ENCODE measurements around the gene TMEM38B.

The TMEM38B gene

GRCh38 chr9:105670315-105670714 lies 24.0 kb upstream of the TMEM38B start:
- Histone ChIP-seq H3K9ac (ENCODE audit: low read depth, low read length) (no peak overlapping the region), H3K4me1 (ENCODE audit: insufficient read depth, low read length) (no peaks in the 10 kb centered on the region; the same call in 1 of the 2 replicates), H3K4me3 (ENCODE audit: low read length) (no peak overlapping the region), H3K27ac (ENCODE audit: low read length) (no peak overlapping the region), H3K36me3 (ENCODE audit: insufficient read depth, low read depth, low read length) (no peaks in the 10 kb centered on the region), H3K9me3 (ENCODE audit: insufficient read depth, low read depth, low read length) (no peaks in the 10 kb centered on the region), H3K27me3 (ENCODE audit: insufficient read depth, low read length) (no peaks in the 10 kb centered on the region)

DNA sequence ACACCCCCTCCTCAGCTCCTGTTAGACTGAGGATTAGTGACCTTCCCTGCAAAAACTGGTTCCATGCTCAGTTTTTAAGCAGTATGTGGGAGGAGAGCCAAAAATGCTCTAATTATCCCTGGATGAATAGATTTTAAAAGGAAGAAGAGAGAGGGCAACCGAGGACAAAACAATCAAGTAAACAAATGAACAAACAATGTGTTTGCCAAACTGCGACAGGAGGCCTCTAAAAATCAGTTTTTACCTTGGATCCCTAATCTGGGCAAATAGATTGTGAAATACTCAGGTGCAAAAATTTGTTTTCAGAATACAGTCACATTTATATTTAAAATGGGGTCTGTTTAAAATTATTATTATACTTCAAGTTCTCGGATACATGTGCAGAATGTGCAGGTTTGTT lies 23.6 kb upstream of the TMEM38B start:
- Histone ChIP-seq H3K9ac (ENCODE audit: low read depth, low read length) (no peak overlapping the region), H3K27ac (ENCODE audit: low read length) (no peak overlapping the region), H3K4me3 (ENCODE audit: low read length) (no peak overlapping the region), H3K36me3 (ENCODE audit: insufficient read depth, low read depth, low read length) (no peaks in the 10 kb centered on the region), H3K4me1 (ENCODE audit: insufficient read depth, low read length) (no peaks in the 10 kb centered on the region; the same call in 1 of the 2 replicates), H3K9me3 (ENCODE audit: insufficient read depth, low read depth, low read length) (no peaks in the 10 kb centered on the region), H3K27me3 (ENCODE audit: insufficient read depth, low read length) (no peaks in the 10 kb centered on the region)

DNA sequence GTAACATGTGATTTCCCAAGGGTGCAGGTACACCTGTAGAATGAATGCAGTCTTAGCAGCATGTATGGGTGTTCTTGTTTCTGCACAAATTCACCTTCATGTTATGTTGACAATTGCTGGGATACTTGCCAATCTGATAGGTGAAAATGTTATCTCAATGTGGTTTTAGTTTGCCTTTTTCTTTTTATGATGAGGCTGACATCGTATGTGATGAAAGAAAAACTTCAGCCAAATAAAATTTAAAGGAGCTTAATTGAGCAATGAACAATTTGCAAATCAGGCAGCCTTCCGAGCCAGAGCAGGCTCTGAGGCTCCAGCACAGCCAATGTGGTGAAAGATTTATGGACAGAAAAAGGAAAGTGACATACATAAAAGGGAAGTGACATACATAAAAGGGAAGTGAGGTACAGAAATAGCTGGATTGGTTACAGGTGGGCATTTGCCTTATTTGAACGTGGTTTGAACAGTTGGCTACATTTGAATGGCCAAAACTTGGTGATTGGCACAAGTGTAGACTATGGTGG lies 21.6 kb upstream of the TMEM38B start:
- no peak overlapping the region for H3K27ac ChIP-seq (ENCODE audit: low read length)
- no peaks in the 10 kb centered on the region for H3K9me3 ChIP-seq (ENCODE audit: insufficient read depth, low read depth, low read length)
- no peak overlapping the region for H3K4me3 ChIP-seq (ENCODE audit: low read length)
- H3K4me1 ChIP-seq (ENCODE audit: insufficient read depth, low read length), result peaks cover under 1% of the 10 kb centered on the region; the same call in 1 of the 2 replicates
- no peak overlapping the region for H3K9ac ChIP-seq (ENCODE audit: low read depth, low read length)
- no peaks in the 10 kb centered on the region for H3K27me3 ChIP-seq (ENCODE audit: insufficient read depth, low read length)
- H3K36me3 ChIP-seq (ENCODE audit: insufficient read depth, low read depth, low read length), result no peaks in the 10 kb centered on the region

DNA sequence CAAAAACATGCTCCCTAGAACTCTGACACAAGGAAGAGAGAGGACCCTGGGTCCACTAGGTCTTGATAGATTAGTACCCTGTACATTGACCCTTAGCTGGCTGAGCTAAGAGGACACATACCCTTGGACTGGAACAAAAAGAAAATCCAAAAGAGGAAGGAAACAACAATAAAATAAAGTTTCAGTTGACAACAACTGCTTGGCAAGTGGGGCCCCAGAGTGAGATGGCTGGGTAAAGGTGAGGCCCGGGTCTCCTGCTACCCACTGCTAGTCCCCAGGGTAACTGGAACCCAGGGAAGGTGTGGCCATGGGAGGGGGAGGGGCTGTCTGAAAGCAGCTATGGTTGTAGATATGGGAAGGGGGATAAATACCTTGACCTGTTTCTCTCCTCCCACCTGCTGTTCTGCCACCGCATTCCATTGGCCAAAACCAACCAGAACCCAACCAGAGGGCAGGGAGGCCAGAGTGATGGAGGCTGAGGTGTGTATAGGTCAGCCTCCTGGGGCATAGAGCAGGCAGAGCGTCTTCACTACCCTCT lies 20.4 kb upstream of the TMEM38B start:
- H3K36me3 ChIP-seq (ENCODE audit: insufficient read depth, low read depth, low read length), result no peaks in the 10 kb centered on the region
- no peak overlapping the region for H3K27ac ChIP-seq (ENCODE audit: low read length)
- no peaks in the 10 kb centered on the region for H3K27me3 ChIP-seq (ENCODE audit: insufficient read depth, low read length)
- no peak overlapping the region for H3K4me3 ChIP-seq (ENCODE audit: low read length)
- H3K4me1 ChIP-seq (ENCODE audit: insufficient read depth, low read length), result peaks cover 9% of the 10 kb centered on the region
- H3K9ac ChIP-seq (ENCODE audit: low read depth, low read length), result no peak overlapping the region
- no peaks in the 10 kb centered on the region for H3K9me3 ChIP-seq (ENCODE audit: insufficient read depth, low read depth, low read length)

- peaks cover 9% of the 10 kb centered on the region for H3K4me1 ChIP-seq (ENCODE audit: insufficient read depth, low read length)
- H3K4me3 ChIP-seq (ENCODE audit: low read length), result no peak overlapping the region
- H3K9ac ChIP-seq (ENCODE audit: low read depth, low read length), result no peak overlapping the region
- no peaks in the 10 kb centered on the region for H3K36me3 ChIP-seq (ENCODE audit: insufficient read depth, low read depth, low read length)
- H3K9me3 ChIP-seq (ENCODE audit: insufficient read depth, low read depth, low read length), result no peaks in the 10 kb centered on the region
- H3K27ac ChIP-seq (ENCODE audit: low read length), result no peak overlapping the region
- H3K27me3 ChIP-seq (ENCODE audit: insufficient read depth, low read length), result no peaks in the 10 kb centered on the region
These were observed 17.9 kb upstream of the TMEM38B start for GRCh38 chr9:105676351-105676923.

DNA sequence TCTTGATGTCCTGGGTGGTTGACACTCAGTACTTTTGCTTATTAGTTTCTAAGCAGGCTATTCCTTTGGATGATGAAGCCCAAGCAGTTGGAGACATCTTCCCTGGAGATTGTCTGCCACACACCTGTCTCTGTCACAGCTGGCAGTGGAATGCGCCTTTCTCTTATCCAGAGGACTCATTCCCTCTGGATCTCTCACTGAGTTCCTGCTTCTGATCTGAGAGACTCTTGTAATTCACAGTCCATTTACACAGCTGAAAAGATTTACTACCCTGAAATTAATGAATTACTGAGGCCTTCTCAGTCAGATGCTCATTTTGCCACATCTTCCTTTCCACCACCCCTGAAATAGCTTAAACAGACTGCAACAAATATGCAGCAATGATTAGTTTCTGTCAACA lies 16.2 kb upstream of the TMEM38B start:
- Histone ChIP-seq H3K9me3 (ENCODE audit: insufficient read depth, low read depth, low read length) (no peaks in the 10 kb centered on the region), H3K27me3 (ENCODE audit: insufficient read depth, low read length) (no peaks in the 10 kb centered on the region), H3K9ac (ENCODE audit: low read depth, low read length) (no peak overlapping the region), H3K27ac (ENCODE audit: low read length) (no peak overlapping the region), H3K4me1 (ENCODE audit: insufficient read depth, low read length) (peaks cover 9% of the 10 kb centered on the region), H3K36me3 (ENCODE audit: insufficient read depth, low read depth, low read length) (no peaks in the 10 kb centered on the region), H3K4me3 (ENCODE audit: low read length) (no peak overlapping the region)

DNA sequence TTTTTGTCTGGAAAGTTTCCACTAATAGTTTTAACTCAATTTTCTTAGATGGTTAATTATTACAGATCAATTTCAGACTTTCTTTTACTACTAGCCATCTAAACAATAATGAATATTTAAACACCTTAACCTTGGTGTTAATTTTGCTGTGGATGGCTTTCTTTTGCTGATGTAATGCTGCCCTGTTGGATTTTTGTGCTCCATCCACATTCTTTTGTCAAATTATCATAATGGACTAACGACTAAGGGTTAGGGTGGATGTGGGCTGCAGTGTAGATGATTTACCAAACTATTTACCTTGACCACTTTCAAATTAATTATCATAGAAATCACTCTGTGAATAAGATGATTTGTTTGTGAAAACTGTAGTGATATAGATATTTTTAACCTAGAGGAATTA lies 15.6 kb upstream of the TMEM38B start:
- Histone ChIP-seq H3K9me3 (ENCODE audit: insufficient read depth, low read depth, low read length) (no peaks in the 10 kb centered on the region), H3K27ac (ENCODE audit: low read length) (no peak overlapping the region), H3K9ac (ENCODE audit: low read depth, low read length) (no peak overlapping the region), H3K27me3 (ENCODE audit: insufficient read depth, low read length) (no peaks in the 10 kb centered on the region), H3K4me3 (ENCODE audit: low read length) (no peak overlapping the region), H3K36me3 (ENCODE audit: insufficient read depth, low read depth, low read length) (no peaks in the 10 kb centered on the region), H3K4me1 (ENCODE audit: insufficient read depth, low read length) (peaks cover 9% of the 10 kb centered on the region)

GRCh38 chr9:105679257-105680022 lies 14.9 kb upstream of the TMEM38B start:
- H3K27me3 ChIP-seq (ENCODE audit: insufficient read depth, low read length), result no peaks in the 10 kb centered on the region
- no peak overlapping the region for H3K9ac ChIP-seq (ENCODE audit: low read depth, low read length)
- H3K4me3 ChIP-seq (ENCODE audit: low read length), result no peak overlapping the region
- H3K9me3 ChIP-seq (ENCODE audit: insufficient read depth, low read depth, low read length), result no peaks in the 10 kb centered on the region
- H3K36me3 ChIP-seq (ENCODE audit: insufficient read depth, low read depth, low read length), result no peaks in the 10 kb centered on the region
- H3K4me1 ChIP-seq (ENCODE audit: insufficient read depth, low read length), result peaks cover 9% of the 10 kb centered on the region
- no peak overlapping the region for H3K27ac ChIP-seq (ENCODE audit: low read length)

- Histone ChIP-seq H3K9me3 (ENCODE audit: insufficient read depth, low read depth, low read length) (no peaks in the 10 kb centered on the region), H3K4me1 (ENCODE audit: insufficient read depth, low read length) (peaks cover 9% of the 10 kb centered on the region), H3K9ac (ENCODE audit: low read depth, low read length) (no peak overlapping the region), H3K27me3 (ENCODE audit: insufficient read depth, low read length) (no peaks in the 10 kb centered on the region), H3K36me3 (ENCODE audit: insufficient read depth, low read depth, low read length) (no peaks in the 10 kb centered on the region), H3K4me3 (ENCODE audit: low read length) (no peak overlapping the region), H3K27ac (ENCODE audit: low read length) (no peak overlapping the region)
These were observed 13.0 kb upstream of the TMEM38B start for GRCh38 chr9:105681313-105681712.

GRCh38 chr9:105681724-105682123 lies 12.6 kb upstream of the TMEM38B start:
- no peaks in the 10 kb centered on the region for H3K27me3 ChIP-seq (ENCODE audit: insufficient read depth, low read length)
- H3K9me3 ChIP-seq (ENCODE audit: insufficient read depth, low read depth, low read length), result no peaks in the 10 kb centered on the region
- peaks cover 9% of the 10 kb centered on the region for H3K4me1 ChIP-seq (ENCODE audit: insufficient read depth, low read length)
- H3K27ac ChIP-seq (ENCODE audit: low read length), result no peak overlapping the region
- H3K4me3 ChIP-seq (ENCODE audit: low read length), result no peak overlapping the region
- H3K36me3 ChIP-seq (ENCODE audit: insufficient read depth, low read depth, low read length), result no peaks in the 10 kb centered on the region
- no peak overlapping the region for H3K9ac ChIP-seq (ENCODE audit: low read depth, low read length)

DNA sequence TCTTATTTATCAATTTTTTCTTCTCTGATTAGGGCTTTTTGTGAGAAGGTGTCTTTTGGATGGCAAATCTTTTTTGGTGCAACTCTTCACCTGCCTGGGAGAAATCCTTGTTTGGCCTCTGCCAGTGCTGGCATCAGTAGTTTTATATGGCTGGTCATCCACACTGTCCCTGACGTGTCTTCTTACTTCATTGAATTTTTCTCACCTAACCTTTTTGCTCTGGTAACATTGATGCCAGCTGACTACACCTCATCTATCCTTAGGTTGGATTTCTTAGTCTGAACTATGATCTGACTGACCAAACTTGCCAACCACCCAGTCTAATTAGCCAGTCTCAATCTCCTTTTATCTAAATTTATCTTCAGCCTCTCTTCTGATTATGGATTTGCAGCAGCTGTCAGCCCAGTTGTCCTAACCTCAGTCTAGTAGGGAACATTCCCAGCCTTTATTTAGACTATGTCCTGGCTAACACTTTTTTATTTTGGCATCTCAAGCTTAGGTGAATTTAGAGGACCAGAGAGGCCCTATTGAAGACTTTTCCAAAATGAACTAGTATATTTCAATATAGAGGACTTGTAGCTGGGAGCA lies 10.6 kb upstream of the TMEM38B start:
- no peaks in the 10 kb centered on the region for H3K27me3 ChIP-seq (ENCODE audit: insufficient read depth, low read length)
- H3K4me1 ChIP-seq (ENCODE audit: insufficient read depth, low read length), result no peaks in the 10 kb centered on the region; the same call in 1 of the 2 replicates
- H3K4me3 ChIP-seq (ENCODE audit: low read length), result no peak overlapping the region
- H3K9me3 ChIP-seq (ENCODE audit: insufficient read depth, low read depth, low read length), result no peaks in the 10 kb centered on the region
- H3K36me3 ChIP-seq (ENCODE audit: insufficient read depth, low read depth, low read length), result no peaks in the 10 kb centered on the region
- H3K9ac ChIP-seq (ENCODE audit: low read depth, low read length), result no peak overlapping the region
- H3K27ac ChIP-seq (ENCODE audit: low read length), result no peak overlapping the region
